ENCODE results near the gene PLPPR4. TPM values are rescaled to one million over a fixed set of nuclear protein-coding genes. Genes with fewer than 3 reads are reported as not detected.

The PLPPR4 gene
- total and polyA plus RNA-seq, 10 donors, result 0.06 to 1.6 (median 0.39) TPM

- peaks cover 0 to 14% (median 10%) of the 10 kb centered on the region in 8 donors for H3K9me3 ChIP-seq
- TF ChIP-seq, protein P1, sequence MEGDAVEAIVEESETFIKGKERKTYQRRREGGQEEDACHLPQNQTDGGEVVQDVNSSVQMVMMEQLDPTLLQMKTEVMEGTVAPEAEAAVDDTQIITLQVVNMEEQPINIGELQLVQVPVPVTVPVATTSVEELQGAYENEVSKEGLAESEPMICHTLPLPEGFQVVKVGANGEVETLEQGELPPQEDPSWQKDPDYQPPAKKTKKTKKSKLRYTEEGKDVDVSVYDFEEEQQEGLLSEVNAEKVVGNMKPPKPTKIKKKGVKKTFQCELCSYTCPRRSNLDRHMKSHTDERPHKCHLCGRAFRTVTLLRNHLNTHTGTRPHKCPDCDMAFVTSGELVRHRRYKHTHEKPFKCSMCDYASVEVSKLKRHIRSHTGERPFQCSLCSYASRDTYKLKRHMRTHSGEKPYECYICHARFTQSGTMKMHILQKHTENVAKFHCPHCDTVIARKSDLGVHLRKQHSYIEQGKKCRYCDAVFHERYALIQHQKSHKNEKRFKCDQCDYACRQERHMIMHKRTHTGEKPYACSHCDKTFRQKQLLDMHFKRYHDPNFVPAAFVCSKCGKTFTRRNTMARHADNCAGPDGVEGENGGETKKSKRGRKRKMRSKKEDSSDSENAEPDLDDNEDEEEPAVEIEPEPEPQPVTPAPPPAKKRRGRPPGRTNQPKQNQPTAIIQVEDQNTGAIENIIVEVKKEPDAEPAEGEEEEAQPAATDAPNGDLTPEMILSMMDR (IDR thresholded peaks at IDR 0.05 in 8 of 11, conservative IDR thresholded peaks at IDR 0.05 in 3 of 11), result no peak
- TF ChIP-seq POLR2A (IDR thresholded peaks at IDR 0.05), result no peak
- TF ChIP-seq POLR2AphosphoS5 (IDR thresholded peaks at IDR 0.05), result no peak
- H3K27me3 ChIP-seq (replicated peaks in 1 of 7), result no peaks in the 10 kb centered on the region
- no peak for DNase-seq
- intact Hi-C loops (cut with DNase I; ENCODE audit: low total_unique reads), result no loop called here
- H3K27ac ChIP-seq, result no peak overlapping the region
- 73 to 85% (median 80%) methylated on average over 4 of the region's 4 CpGs for WGBS, 5 donors
- no peak overlapping the region for H3K4me3 ChIP-seq
- H3K36me3 ChIP-seq, result no peaks in the 10 kb centered on the region
- H3K4me1 ChIP-seq, result no peaks in the 10 kb centered on the region
Observed at GRCh38 chr1:99218572-99218971, 45.7 kb upstream of the PLPPR4 start.

GRCh38 chr1:99218999-99219398, 45.3 kb upstream of the PLPPR4 start:
- Histone ChIP-seq H3K4me3 (no peak overlapping the region), H3K4me1 (no peaks in the 10 kb centered on the region), H3K36me3 (no peaks in the 10 kb centered on the region), H3K27me3 (replicated peaks in 1 of 7) (no peaks in the 10 kb centered on the region), H3K9me3 (peaks cover 0 to 14% (median 10%) of the 10 kb centered on the region in 8 donors), H3K27ac (no peak overlapping the region)
- intact Hi-C loops (cut with DNase I; ENCODE audit: low total_unique reads), result no loop called here
- no peak for DNase-seq
- TF ChIP-seq, protein P1 (IDR thresholded peaks at IDR 0.05 in 8 of 11, conservative IDR thresholded peaks at IDR 0.05 in 3 of 11), result no peak
- TF ChIP-seq POLR2AphosphoS5 (IDR thresholded peaks at IDR 0.05) (no peak), POLR2A (IDR thresholded peaks at IDR 0.05) (no peak)

DNA sequence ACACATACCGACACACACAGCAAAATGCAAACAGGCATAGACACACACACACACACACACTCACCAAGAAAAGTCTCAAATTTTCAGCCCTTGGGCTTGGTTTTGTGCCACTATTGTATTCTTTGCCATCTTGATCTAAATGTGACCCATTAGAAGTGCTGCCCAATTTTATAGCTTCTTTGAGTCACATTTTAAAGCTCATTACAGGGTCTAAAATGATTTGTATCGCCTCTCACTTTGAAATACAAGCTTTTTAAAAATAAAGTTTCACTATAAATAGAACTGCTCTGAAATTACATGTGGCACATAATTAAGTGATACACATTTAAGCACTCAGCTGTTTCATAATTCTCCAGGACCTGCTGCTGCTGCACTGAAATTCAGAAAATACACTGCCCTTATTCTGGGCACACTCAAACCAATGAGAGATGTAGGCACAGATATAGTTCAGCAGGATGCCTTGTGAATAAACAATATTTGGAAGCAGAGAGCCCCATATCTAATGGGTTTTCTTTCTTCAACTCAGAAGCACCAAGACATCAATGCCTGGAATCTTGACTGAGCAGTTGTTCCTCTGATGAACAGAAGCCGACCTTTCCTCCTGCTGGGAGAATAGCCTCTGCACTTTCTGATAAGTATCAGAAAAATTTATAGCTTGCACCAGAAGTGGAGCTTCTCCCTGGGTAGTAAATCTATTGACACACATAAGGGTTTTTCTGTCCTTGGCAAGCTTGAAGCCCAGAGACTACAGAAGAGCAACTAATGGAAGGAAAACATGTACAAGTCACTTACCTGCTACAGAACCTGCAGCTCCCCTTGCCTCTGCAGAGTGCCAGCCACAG, 37.0 kb upstream of the PLPPR4 start:
- Histone ChIP-seq H3K27me3 (replicated peaks in 1 of 7) (no peaks in the 10 kb centered on the region), H3K27ac (no peak overlapping the region), H3K4me1 (no peaks in the 10 kb centered on the region), H3K4me3 (no peak overlapping the region), H3K9me3 (peaks cover 0 to 11% (median 0%) of the 10 kb centered on the region in 8 donors), H3K36me3 (no peaks in the 10 kb centered on the region)
- TF ChIP-seq POLR2AphosphoS5 (IDR thresholded peaks at IDR 0.05), result no peak
- TF ChIP-seq POLR2A (IDR thresholded peaks at IDR 0.05), result no peak
- TF ChIP-seq, protein P1 (IDR thresholded peaks at IDR 0.05 in 8 of 11, conservative IDR thresholded peaks at IDR 0.05 in 3 of 11), result no peak
- DNase-seq, result no peak
- intact Hi-C loops (cut with DNase I; ENCODE audit: low total_unique reads), result no loop called here
- WGBS, 5 donors, result 64 to 78% (median 68%) methylated on average over 3 of the region's 3 CpGs

DNA sequence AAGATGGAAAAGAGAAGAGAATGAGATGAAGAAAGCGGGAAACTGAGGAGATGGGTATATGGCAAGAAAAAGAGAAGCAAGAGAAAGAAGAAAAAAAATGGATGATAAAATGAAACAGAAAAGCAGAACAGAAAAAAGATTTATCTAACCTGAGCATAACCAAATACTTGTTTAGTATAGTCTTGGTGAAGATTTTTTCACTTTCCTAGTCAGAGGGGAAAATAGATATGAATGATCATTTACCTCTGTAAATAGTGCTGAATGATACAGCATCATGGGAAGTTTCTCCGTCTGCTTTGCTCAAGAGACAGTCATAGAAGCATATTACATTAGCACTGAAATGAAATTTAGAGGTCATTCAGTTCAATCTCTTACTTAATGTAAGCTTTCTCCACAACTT, 36.1 kb upstream of the PLPPR4 start:
- TF ChIP-seq POLR2AphosphoS5 (IDR thresholded peaks at IDR 0.05) (no peak), POLR2A (IDR thresholded peaks at IDR 0.05) (no peak)
- TF ChIP-seq, protein P1 (IDR thresholded peaks at IDR 0.05 in 8 of 11, conservative IDR thresholded peaks at IDR 0.05 in 3 of 11), result no peak
- 61 to 86% (median 69%) methylated on average over 1 of the region's 2 CpGs for WGBS, 5 donors
- no peaks in the 10 kb centered on the region for H3K36me3 ChIP-seq
- H3K27me3 ChIP-seq (replicated peaks in 1 of 7), result no peaks in the 10 kb centered on the region
- no peak for DNase-seq
- intact Hi-C loops (cut with DNase I; ENCODE audit: low total_unique reads), result no loop called here
- no peaks in the 10 kb centered on the region for H3K4me1 ChIP-seq
- H3K9me3 ChIP-seq, result peaks cover 0 to 11% (median 0%) of the 10 kb centered on the region in 8 donors
- H3K4me3 ChIP-seq, result no peak overlapping the region
- H3K27ac ChIP-seq, result no peak overlapping the region
